Left renal pelvis (tissue), 4 donors: ENCODE measurements around the gene PNPLA6. TPM values are rescaled to one million over a fixed set of nuclear protein-coding genes. Genes with fewer than 3 reads are reported as not detected.

Experiments
- DNase-seq, 4 donors: peaks; one replicate each; pipeline ENCODE4 v3.0.0-alpha.2; 2013; ENCODE audit warnings: low read depth in 4 of 4, low spot score in 3 of 4
- polyA plus RNA-seq, 4 donors: library from polyadenylated mRNA; unstranded; fragments of 120-200 nt; gene quantifications; one replicate each; pipeline ENCODE4 v1.2.1, GENCODE V29; 2013; ENCODE audit not compliant: insufficient read length in 4 of 4

Gene PNPLA6
- polyA plus RNA-seq, 4 donors, result 25.2 to 53.3 (median 38.7) TPM

DNA sequence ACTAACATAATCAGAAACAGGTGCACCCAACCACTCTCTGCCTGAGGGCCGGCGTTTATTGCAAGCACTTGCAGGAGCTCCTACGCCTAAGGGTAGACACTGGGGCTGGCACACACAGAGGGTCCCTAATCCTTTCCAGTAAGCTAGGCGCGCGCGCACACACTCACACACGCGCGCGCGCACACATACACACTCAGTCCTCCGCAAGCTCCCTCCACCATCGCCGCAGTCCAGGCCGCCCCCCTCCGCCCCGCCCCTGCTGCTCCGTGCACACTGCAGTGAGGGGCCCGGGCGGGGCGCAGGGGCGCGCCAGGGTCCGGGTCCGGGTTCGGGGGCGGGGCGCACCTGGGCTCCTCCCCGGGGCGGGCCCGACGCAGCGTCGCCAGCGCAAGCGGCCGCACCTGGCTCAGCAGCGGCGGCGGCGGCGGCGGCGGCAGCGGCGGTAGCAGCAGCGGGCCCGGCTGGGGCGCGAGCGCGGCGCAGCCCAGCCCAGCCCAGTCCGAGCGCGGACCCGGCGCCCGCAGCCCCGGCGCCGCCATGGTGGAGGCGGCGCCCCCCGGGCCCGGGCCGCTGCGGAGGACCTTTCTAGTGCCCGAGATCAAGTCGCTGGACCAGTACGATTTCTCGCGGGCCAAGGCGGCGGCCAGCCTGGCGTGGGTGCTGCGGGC is 60.1 kb downstream of the PNPLA6 start, which contains the start of gene CAMSAP3:
TSS of gene CAMSAP3 (plus strand) at position 398 of the 668 bp plus-strand sequence. CDS start at position 538, 140 bp downstream.
- peak in 3 of 4 donors; percentile 36 to 55 (median 37) for DNase-seq

GRCh38 chr19:7596211-7596937 is 60.9 kb downstream of the PNPLA6 start:
- no peak for DNase-seq

- DNase-seq, result no peak
These were observed 62.2 kb downstream of the PNPLA6 start for GRCh38 chr19:7597689-7598088.

DNA sequence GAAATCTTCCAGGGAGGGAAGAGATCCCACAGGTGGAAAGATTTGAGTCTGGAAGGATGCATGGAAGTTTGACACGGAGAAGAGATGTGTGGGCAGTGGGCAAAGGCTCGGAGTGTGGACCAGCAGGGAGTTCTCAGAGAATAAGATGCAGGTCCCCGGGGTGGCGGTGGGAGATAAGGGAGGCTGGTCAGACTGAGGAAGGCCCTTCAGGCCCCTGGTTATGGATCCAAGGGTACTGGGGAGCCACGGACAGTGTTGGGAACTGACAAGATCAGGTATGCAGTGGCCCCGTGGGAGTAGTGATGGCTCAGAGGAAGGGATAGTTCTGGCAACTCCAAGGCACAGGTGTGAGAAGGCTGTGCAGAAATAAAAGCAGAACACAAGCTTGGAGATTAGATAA is 62.7 kb downstream of the PNPLA6 start:
- no peak for DNase-seq

DNA sequence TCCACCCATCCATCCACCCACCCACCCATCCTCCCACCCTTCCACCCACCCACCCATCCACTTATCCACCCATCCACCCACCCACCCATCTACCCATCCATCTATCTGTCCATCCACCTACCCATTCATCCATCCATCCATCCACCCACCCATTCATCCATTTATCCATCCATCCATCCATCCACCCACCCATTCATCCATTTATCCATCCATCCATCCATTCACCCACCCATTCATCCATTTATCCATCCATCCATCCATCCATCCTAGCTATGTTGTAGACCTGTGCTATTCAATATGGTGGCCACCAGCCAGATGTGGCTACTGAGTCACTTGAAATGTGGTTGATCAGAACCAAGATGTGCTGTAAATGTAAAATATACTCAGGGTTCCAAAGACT is 65.2 kb downstream of the PNPLA6 start:
- DNase-seq, result no peak

DNA sequence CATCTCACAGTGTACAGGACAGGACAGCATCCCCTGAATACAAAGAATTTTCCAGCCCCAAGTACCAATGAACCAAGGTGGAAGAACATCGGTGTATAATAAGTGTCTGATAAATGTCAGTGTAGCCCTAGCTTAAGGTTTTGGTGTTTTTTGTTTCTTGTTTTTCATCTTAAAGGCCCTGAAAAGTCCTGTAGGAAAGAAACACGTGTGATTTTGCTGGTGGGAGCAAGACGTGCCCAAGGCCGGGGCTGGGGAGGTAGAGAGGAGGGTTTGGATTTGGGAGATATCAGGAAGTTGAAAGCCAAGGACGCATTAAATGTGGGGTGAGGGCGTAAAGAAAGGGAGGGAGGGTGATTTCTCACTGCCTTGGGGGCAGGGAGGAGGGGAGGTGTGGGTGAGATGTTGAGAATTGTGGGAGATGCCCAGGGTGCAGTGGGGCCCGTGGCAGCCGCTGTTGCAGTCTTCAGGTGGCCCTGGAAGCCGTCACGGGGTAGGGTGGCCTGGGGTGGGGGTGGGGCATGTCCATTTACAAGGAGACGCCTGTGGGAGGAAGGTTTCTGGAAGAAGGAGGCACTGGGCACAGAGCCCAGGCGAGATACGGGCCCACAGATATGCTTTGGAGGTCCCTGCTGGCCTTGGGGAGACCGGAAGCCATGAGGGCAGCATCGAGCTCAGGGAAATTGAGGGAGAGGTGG is 66.9 kb downstream of the PNPLA6 start:
- DNase-seq, result no peak

DNA sequence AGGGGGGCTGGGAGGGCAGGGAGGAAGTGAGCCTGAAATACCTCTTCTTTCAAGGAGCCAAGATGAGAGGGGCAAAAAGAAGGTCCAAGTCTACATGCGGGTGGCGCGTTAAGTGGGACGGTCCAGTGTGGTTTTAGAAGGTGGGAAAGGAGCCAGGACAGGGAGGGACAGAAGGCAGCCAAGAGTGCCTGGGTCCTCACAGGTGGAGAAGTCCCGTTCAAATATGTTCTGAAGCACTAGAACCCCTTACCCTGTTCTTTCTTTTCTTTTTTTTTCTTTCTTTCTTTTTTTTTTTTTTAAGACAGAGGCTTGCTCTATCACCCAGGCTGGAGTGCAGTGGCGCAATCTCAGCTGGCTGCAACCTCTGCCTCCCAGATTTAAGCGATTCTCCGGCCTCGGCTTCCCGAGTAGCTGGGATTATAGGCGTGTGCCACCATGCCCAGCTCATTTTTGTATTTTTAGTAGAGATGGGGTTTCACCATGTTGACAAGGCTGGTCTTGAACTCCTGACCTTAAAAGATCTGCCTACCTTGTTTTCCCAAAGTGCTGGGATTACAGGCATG is 67.5 kb downstream of the PNPLA6 start:
- DNase-seq, result no peak

DNA sequence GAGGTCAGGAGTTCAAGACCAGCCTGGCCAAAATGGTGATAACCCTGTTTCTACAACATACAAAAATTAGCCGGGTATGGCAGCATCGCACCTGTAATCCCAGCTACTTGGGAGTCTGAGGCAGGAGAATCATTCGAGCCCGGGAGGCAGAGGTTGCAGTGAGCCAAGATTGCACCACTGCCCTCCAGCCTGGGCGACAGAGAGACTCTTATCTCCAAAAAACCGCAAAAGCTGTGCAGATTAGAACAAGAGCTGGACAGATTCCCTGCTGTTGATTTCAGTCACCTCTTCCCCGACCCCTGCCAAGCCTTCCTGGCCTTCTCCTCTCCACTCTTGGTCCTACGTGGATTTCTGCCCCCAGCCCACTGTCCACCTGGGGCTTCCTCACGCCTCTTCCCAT is 68.4 kb downstream of the PNPLA6 start:
- no peak for DNase-seq

GRCh38 chr19:7605490-7606222 is 70.1 kb downstream of the PNPLA6 start:
- no peak for DNase-seq

DNA sequence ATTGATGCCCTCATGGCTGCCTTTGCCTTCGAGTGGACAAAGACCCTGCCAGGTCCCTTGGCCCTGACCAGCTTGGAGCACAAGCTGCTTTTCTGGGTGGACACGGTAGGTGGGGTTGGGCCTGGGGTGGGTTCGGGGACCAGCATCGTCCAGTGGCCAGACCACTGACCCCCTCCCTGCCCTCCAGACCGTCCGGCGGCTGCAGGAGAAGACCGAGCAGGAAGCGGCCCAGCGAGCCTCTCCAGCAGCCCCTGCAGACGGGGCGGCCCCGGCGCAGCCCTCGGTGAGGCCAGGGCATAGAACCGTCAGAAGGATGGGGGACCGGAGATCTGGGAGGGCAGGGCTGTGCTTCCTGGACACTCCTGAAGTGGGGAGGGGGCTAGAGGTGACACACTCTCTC is 70.8 kb downstream of the PNPLA6 start:
- DNase-seq, result no peak

GRCh38 chr19:7607212-7607873 is 71.8 kb downstream of the PNPLA6 start:
- no peak for DNase-seq

DNA sequence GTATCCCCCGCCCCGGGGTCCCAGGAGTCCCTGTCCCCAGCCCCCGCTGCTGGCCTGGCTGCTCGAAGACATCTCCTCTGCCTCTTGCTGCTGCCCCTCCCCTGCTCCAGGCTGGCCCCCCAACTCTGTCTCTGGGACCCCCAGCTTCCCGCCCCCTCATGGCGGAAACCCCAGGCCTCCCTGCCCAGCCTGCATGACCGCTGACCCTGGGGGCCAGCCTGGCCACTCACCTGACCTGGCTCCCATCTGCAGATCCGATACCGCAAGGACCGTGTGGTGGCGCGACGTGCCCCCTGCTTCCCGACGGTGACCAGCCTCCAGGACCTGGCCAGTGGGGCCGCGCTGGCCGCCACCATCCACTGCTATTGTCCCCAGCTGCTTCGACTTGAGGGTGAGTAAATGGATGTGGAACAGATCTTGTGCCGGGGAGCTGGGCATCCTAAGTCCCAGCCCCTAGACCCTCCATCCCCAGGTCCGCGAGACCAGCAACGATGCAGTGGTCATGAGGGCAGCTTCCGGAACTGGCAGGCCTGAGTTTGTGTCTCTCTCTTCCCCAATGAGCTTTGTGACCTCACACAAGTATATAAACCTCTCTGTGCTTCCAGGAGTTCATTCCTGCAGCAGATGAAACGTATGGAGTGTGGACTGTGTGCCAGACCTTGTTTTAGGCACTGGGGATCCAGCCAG is 72.5 kb downstream of the PNPLA6 start:
- no peak for DNase-seq

DNA sequence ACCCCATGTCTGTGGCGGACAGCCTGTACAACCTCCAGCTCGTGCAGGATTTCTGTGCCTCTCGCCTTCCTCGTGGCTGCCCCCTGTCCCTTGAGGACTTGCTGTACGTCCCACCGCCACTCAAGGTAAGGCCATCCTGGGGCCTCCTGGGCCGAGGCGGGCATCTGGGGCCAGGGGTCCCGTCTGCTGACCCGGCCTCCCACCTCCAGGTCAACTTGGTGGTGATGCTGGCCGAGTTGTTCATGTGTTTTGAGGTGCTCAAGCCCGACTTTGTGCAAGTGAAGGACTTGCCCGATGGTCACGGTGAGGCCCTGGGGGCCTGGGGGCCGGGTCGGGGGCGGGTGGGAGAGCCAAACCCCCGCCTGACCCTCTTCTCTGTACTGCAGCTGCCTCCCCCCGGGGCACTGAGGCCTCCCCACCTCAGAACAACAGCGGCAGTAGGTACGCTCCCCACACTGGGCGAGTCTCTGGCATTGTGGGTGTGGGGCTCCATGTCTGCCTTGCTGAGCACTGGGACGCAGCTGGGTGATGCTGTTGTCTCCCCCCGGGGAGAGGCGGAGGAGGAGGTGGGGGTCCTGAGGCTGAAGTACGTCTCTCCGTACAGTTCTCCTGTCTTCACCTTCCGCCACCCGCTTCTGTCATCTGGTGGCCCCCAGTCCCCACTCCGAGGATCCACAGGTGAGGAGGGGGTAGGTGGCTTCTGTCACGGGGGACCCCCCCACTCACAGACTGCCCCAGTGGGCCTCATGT is 75.1 kb downstream of the PNPLA6 start:
- no peak for DNase-seq

Other genes starting within 250 kb of the PNPLA6 start
- gene INSR, start 241.3 kb upstream of the PNPLA6 start, polyA plus RNA-seq, result 10 to 100 TPM; 22.7 to 31.1 (median 25.8) TPM
- gene ARHGEF18, start 186.8 kb upstream of the PNPLA6 start, polyA plus RNA-seq, result 10 to 100 TPM; 16.3 to 38.3 (median 31.8) TPM
- 1 to 10 TPM; 2.4 to 8.9 (median 4.7) TPM for gene PEX11G, start 46.7 kb upstream of the PNPLA6 start, polyA plus RNA-seq
- gene ZNF358, start 19.6 kb upstream of the PNPLA6 start, polyA plus RNA-seq, result 10 to 100 TPM; 35.7 to 71.8 (median 40.8) TPM
- gene MCOLN1, start 13.1 kb upstream of the PNPLA6 start, polyA plus RNA-seq, result 10 to 100 TPM; 13.1 to 22.4 (median 17.7) TPM
- gene CAMSAP3, start 60.1 kb downstream of the PNPLA6 start, polyA plus RNA-seq, result 10 to 100 TPM in 3 of 4 donors, 1 to 10 TPM in 1; 1.6 to 27.7 (median 13.2) TPM
- gene XAB2, start 93.8 kb downstream of the PNPLA6 start, polyA plus RNA-seq, result 10 to 100 TPM; 28.8 to 47.5 (median 31.1) TPM
- gene PET100, start 94.1 kb downstream of the PNPLA6 start, polyA plus RNA-seq, result 100 to 1,000 TPM in 3 of 4 donors, 10 to 100 TPM in 1; 86.2 to 126 (median 114) TPM
- 1 to 10 TPM in 2 of 4 donors, under 1 TPM in 1, not detected in 1; 0.43 to 2.8 (median 1.3) TPM for gene PCP2, start 98.0 kb downstream of the PNPLA6 start, polyA plus RNA-seq
- gene STXBP2, start 101.4 kb downstream of the PNPLA6 start, polyA plus RNA-seq, result 10 to 100 TPM; 11.6 to 84.1 (median 63.4) TPM
- 1 to 10 TPM in 3 of 4 donors, under 1 TPM in 1; 0.54 to 3.0 (median 1.6) TPM for gene RETN, start 133.3 kb downstream of the PNPLA6 start, polyA plus RNA-seq
- under 1 TPM; 0.13 to 0.31 (median 0.24) TPM for gene MCEMP1, start 141.4 kb downstream of the PNPLA6 start, polyA plus RNA-seq
- 10 to 100 TPM; 34.1 to 65.4 (median 41.0) TPM for gene TRAPPC5, start 145.1 kb downstream of the PNPLA6 start, polyA plus RNA-seq
- 1 to 10 TPM in 1 of 4 donors, under 1 TPM in 3; 0.19 to 1.2 (median 0.36) TPM for gene FCER2, start 166.4 kb downstream of the PNPLA6 start, polyA plus RNA-seq
- under 1 TPM in 1 of 4 donors, not detected in 3; 0.31 TPM for gene CLEC4G, start 196.4 kb downstream of the PNPLA6 start, polyA plus RNA-seq
- gene CD209, start 211.8 kb downstream of the PNPLA6 start, polyA plus RNA-seq, result 1 to 10 TPM in 3 of 4 donors, under 1 TPM in 1; 0.87 to 6.0 (median 1.7) TPM
- gene CLEC4M, start 227.5 kb downstream of the PNPLA6 start, polyA plus RNA-seq, result 1 to 10 TPM in 3 of 4 donors, under 1 TPM in 1; 0.08 to 3.0 (median 2.1) TPM